Ecto neural progenitor cell (in vitro differentiated cells): ENCODE results near the gene NUP210.
"Not testable (repeated sequence)": the region's sequence is repeated elsewhere in the genome, so short reads cannot be mapped to it uniquely, and the experiment has no call there.

ENCODE experiments used
- DNase-seq: peaks from one replicate; pipeline ENCODE4 v3.0.0-alpha.2; 2018; ENCODE audit warnings: low spot score

The NUP210 gene

DNA sequence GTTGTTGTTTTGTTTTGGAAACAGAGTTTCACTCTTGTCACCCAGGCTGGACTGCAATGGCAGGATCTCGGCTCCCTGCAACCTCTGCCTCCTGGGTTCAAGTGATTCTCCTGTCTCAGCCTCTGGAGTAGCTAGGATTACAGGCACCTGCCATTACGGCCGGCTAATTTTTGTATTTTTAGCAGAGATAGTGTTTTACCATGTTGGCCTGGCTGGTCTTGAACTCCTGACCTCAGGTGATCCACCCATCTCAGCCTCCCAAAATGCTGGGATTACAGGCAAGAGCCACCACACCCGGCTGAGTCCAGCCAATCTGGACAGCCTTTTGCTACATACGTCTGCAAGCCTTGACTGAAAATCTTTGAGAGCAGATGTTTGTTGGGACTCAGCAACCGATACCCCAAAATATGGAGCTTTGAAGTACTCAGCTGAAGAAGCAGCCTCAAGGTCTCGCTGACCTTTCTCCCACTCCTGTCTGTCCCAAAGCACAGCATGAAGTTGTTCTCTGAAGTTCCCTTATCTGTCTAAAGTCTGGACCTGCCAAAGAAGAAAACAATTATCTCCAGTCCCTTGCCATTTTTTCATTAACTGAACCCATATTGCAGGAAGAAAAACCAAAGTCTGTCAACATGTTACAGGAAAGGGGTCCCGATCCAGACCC is 9.6 kb upstream of the NUP210 start:
- DNase-seq = no peak

DNA sequence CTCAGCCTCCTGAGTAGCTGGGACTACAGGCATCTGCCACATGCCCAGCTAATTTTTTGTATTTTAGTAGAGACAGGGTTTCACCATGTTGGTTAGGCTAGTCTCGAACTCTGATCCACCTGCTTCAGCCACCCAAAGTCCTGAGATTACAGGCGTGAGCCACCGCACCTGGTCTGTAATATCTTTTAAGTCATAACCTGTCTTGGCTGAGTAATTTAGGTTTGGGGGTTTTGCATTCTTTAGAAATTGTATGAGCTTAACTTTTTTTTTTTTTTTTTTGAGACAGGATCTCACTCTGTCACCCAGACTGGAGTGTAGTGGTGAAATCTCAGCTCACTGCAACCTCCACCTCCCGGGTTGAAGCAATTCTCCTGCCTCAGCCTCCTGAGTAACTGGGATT is 8.6 kb upstream of the NUP210 start:
- DNase-seq = not testable (repeated sequence)

DNA sequence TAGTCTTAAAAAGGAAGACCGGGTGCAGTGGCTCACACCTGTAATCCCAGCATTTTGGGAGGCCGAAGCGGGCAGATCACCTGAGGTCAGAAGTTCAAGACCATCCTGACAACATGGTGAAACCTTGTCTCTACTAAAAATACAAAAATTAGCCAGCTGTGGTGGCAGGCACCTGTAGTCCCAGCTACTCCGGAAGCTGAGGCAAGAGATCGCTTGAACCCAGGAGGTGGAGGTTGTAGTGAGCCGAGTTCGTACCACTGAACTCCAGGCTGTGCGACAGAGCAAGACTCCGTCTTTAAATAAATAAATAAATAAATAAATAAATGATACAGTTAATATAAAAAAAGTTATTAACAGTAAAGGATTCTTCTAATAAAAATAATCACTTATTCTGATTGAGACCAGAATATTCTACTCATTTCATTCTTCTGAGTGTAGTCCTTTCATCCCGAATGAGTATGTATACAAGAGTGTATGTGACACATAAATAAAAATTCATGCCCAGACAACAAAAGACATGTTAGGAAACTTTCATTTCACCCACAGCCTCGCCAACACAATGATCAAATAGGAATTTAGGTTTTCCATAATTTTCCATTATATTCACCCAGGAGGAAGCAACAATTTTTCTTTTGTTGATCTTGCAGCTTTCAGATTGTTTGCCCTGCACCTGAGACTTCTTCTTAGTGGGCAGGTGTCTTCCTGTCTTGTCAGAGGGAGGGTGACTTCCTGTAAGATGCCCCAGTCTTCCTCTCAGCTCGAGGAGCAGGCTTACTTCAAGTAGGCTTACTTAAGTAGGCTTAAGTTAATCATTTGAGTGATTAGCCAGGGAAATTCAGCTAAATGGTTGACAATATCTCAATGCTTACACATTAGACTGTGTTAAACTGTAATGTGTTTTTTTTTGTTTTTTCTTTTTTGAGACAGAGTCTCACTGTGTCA is 7.8 kb upstream of the NUP210 start:
- DNase-seq = no peak

DNA sequence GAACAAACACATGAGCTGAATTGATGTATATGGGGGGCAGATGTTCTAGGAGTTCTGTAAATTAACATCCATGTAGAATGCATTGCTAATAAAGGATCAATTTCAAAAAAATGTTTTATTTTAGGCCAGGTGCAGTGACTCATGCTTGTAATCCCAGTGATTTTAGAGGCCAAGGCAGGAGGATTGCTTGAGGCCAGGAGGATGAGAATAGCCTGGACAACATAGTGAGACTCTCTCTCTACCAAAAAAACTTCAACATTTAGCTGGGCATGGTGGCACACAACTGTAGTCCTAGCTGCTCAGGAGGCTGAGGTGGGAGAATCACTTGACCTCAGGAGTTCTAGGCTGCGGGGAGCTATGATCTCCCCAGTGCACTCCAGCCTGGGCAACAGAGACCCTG is 6.5 kb upstream of the NUP210 start:
- DNase-seq = no peak

DNA sequence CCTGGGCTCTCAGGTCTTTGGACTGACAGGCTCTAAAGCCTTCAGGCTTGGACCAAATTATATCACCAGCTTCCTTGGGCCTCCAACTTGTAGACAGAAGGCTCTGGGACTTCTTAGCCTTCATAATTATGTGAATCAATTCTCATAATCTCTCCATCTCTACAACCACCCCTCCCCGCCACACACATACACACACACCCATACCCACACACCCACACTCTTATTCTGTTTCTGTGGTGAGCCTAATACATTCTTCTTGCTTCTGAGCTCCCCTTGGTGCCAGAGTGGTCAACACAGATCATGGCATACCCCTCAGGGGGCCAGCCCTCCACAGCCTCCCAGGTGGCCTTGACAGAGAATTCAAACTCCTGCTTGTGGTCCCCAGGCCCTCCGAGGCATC is 5.6 kb upstream of the NUP210 start:
- no peak for DNase-seq

DNA sequence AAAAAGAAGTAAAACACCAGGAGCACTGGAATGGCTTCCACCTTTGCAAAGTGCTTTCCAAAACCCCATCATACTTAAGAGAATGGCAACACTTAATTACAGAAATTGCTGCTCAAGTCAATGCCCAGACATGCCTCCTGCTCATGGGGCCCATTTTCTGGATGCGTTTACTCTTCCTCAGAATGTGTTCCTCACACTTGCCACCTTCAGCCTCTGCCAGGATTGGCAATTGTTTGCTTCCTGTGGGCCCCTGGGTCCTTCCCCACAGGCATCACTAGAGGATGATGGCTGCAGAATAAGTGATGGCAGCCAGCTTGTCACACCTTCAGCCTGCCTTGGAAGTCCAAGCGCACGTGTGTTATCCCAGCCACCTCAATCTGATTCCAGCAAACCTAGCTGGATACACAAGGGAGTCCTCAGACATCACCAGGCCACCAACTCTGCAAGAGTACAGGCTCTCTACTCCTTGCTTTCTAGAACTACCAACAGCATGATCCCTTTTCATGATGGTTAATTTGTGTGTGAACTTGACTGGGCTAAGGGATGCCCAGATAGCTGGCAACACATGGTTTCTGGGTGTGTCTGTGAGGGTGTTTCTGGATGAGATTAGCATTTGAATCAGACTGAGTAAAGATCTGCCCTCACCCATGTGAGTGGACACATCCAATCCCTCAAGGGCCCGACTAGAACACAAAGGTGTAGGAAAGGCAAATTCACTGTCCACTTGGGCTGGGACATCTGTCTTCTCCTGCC is 4.9 kb upstream of the NUP210 start:
- DNase-seq = no peak

DNA sequence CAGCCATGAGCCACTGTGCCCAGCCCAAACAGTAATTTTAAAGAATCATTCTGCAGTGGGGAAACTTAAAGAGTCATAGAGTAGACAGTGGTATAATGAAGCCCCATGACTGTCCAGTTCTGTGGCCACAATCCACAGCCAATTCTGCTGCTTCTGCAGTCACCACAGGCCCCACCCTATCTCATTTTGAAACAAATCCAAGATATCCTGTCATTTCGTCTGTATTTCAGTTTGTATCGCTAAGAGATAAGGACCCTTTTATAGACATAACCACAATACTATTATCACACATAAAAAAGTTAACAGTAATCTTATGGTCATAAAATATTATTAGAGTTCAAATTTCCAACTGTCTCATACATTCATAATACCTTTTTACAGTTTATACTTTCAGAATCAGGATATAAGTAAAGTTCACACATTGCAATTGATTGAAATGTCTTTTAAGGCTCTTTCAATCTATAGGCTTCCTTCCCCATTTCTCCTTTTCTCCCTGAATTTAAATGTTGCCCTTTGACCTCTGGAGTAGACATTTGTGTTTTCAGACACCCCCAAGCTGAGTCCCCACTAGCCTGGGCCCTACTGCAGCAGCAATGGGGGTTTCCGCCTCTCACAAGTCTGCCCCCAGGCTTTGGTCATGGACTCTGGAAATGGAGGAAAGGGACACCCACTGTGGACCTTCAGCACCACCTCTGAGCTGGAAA is 4.2 kb upstream of the NUP210 start:
- no peak for DNase-seq

DNA sequence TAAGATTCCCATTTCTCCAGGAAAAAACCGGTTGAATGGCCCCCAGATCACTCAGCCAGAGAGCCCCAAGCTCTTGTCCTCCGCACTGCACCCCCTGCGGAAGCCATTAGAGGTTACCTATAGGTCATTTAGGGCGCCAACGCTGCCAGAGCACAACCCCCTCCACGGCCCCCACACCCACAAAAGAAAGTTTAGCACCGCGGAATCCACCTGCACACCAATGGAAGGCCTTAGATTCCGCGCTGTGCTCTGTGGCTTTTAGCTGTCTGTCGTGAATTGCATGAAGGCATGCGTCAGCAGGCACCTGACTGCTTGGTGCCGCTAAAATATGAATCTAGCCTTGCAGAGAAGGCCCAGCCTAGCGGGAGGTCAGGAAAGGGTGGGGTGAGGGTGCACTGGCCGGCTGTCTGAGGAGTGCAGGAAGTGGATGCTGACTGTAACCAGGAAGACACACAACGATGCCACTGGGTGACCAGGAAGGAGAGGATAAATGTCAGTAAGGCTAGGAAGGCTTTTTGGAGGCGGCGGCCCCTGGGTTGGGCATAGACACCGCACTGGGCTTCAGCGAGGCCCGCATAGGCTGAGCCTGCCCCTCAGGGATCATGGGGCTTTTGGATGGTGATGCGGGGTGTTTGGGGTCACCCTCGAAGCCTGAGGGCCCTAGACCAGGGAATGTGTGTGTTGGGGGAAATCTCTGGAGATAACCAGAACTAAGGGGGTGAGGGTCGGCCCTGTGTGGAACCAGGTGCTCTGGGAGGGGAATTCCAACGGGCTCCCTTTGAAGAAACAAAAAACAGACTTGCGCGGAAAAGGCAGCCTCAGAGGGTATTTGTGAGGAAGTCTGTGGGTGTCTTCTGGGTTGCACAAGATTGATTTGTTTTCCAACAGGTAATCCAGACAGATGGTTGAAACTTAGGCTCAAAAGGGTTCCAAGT is 976 bp upstream of the NUP210 start:
- DNase-seq = no peak

DNA sequence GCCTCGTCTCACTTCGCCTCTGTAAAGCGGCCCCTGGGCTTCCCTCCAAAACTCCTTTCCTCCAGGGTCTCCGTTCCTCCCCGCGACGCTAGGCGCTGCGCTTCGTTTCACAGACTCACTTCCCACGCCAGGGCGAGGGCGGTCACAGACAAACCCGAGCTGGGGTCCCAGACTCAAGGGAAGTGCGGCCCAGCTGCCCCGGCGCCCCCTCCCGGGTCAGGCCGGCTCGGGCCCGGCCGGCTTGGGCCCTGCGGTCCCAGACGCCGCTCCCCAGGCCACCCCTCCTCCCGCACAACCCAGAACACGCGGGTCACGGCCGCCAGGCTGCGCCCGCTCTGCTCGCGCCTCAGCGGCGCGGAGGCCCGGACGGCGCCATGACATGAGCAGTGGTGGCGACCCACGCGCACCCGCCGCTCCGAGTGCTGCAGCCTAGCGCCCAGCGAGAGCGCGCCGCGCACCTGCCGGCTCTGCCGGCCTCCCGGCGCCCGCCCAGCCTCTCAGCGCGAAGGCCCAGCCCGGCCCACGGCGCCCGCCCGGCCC is 547 bp downstream of the NUP210 start:
- DNase-seq = peak; percentile 57

DNA sequence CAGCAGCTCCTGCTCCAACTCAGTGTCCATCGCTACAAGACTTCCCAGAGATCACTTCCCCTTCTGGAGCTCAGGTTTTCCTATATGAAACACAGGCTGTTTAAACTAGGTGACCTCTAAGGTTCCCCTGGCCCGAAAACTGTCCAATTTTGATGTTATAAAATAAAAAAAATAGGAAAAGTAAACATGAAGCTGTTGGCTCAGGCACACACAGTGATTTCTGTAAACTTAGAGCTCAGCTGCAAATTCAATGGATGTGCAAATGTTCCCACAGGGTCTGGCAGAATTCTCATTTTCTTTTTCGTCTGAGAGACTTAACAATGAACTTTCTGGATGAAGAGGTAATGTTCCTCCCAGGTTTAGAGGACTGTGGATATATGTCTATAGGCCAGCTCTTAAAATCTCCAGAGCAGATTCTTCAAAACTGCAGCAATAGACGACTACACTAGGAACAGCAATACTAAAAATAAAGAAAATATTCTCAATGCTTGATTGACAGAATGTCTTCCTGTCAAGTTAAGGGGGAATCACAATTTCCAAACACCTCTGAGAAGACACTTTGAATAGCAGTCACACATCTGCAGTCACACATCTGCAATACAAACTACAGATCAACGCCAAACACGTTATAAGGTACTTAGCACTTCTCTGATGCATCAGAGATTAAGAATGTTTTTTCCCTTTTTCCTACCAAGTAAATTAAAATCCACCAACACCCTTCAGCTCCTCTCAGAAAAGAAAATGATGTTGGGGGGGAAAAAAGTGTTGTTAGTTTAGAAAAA is 2.8 kb downstream of the NUP210 start:
- DNase-seq = no peak

DNA sequence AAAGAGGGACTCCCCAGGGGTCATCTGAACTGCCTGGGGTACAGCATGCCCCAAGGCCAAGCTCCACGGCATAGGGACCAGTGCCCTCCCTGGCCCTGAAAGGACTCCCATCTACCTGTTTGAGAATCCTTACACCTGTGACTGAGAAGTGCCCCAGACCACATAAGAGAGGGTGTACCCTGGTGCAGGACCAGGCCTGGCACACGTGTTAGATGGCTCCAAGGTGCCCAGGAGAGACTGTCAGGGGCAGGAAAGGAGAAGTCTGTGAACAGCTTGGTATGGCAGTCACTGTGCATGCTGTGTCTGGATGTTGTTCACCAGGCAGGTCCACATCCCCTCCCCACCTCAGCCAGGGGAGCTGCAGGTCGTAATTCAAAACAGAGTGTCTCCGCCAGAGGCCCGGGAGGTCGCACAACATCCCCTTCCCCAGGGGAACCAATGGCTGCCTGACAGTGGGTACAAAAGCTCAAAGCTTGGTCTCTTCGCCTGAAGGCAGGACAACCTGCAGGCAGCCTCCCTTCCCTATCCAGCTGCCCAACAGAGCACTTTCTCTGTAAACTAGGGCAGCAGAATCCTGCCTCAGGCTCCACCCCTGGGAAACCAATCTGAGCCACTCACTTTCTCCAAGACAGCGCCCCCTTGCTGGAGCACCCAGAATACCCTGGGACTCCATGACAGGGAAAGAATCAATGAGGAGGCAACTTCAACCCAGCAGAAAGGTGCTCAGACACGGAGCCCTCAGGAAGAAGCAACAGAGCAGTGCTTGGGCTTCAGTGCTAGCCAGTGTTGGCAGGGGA is 3.9 kb downstream of the NUP210 start:
- no peak for DNase-seq

DNA sequence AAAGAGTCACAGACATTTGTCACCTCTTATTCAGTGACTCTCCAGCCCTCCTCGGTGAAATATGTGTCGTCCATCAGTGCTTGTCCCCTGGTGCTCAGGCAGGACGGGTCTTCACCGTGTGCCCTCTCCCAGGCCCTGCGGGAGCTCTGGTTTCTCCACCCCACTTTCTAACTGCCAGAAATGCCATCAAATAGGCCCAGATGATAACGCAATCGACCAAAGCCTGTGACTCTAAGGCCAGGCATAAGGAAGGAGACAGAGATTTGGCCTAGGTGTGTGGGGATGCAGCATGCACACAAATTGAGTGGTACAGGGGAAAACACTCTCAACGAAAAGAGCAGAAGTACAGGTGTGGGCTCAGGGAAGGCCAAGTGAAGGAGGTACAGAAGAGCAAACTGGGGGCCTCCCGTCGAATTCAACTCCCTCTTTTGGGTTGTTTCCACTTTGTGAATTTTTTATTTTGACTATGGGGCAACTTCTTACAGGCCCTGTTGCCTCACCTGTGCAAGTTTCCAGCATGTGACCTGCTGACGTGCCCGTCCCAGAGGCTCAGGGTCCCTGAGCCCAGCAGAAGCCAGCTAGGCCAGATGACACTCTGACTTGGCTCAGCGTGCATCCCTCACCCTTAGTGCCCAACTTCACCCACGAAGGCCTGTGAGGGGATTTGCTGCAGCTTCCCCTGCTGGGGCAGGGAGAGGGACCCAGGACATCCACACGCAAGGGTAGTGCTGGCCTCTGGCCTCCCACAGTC is 4.7 kb downstream of the NUP210 start:
- DNase-seq = no peak

DNA sequence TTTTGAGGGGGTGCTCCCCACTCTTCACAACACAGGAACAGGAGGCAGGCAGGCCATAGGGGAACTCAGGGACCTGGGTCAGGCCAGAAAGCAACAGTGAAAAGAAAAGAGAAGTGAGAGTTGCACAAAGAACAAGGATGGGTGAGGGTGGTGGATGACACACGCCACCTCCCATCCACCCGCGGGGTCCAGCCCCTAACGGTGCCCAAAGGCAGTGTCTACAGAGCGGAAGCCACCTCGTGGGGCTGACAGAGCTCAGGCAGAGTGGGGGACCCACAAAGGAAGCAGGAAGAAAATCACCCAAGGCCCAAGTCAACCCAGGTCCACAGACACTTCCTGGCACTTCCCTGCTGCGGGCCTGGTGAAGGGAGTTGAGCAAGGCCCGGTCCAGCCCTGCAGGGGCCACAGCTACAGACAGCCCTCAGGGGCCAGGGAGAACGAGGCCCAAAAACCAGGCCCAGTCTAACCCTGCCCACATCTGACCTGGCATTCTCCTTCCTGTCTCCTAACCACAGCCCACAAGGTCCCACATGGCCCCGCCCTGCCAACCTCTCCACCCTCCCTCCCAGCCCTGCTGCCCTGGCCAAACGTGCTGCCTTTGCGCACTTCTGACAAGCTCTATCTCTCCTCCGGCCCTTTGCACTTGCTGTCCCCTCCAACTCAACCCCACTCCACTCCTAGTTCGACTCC is 5.9 kb downstream of the NUP210 start:
- DNase-seq = no peak

DNA sequence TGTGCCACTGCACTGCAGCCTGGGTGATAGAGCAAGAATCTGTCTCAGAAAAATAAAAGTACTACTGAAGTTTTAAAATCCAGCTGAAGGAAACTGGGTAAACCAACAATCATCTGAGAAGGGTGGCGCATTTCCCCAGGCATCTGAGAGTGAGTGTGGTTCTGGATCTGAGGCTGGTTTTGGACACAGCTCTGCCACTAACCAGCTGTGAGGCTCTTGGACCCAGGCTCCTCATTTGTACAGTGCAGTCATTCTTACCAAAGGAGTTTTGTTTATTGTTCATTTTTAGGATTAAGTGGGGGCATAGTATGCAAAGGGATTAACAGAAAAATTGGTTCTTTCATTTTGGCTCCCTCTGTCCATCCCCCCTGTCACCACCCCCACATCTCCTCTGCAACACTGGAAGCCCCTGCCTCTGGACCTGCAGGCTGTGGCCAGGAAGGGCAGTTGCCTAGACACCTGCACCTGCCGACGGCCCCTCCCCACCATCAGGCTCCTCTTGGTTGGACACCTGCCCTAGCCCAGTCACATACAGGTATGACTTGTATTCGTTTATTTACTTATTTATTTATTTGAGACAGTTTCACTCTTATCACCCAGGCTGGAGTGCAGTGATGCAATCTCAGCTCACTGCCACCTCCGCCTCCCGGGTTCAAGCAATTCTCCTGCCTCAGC is 8.8 kb downstream of the NUP210 start:
- no peak for DNase-seq

DNA sequence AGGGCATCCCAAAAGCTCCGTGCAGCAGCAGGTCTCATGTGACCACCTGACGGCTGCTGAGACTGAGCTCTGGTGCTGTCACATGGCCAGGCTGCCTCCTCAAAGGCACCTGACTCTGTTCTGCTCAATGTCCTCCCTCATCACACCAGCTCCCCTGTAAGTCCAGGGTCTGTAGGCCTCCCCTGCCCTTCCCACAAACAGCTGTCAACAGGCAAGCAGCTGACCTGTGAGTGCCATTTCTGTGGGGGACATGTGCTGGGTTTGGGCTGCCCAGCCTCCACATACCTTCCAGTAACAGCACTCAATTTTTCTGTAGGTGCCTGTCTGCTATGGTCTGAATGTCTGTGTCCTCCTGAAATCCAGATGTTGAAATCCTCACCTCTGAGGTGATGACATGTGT is 11.2 kb downstream of the NUP210 start:
- DNase-seq = no peak

DNA sequence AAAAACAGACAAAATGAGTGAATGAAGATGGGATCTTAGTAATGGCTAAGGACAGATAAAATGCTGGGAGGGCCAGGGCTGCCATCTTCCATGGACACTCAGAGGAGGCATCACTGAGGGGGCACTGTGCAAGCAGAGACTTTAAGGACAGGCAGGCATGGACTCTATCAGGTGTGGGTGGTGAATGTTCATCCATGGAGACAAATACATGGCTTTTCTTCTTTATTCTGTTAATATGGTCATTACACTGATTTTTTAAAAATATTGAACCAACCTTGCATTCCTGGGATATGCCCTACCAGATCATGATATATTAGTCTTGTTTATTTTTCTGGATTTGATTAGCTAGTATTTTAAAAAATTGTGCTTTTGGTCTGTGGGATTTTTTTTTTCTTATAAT is 12.2 kb downstream of the NUP210 start:
- DNase-seq = no peak

DNA sequence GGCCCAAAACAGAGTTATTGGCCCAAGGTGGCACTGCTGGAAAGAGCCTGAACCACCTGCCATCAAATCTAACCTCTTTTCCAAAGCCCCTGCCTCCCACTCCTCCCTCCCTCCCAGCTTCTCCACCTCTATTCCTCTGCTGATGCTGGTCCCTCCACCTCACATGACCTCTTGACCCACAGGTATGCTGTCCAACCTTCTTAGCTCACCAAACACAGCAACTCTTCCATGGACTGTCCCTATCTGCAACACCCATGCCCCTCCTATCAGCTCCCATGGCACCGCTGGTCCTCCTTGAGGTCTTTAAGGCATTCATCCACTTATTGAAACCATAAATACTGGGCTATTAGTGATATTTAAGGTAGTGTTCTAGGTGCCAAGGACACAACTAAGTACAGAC is 12.6 kb downstream of the NUP210 start:
- no peak for DNase-seq
